ENCODE data around the gene AGAP2.
"Not testable (repeated sequence)": the region's sequence is repeated elsewhere in the genome, so short reads cannot be mapped to it uniquely, and the experiment has no call there.

The AGAP2 gene

GRCh38 chr12:57776247-57776587 is 37.7 kb upstream of the AGAP2 start:
- Histone ChIP-seq H3K36me3 (ENCODE audit: control insufficient read depth, insufficient read depth, low read length) (no peaks in the 10 kb centered on the region), H3K27me3 (replicated peaks; ENCODE audit: control insufficient read depth, insufficient read depth, low read length) (no peaks in the 10 kb centered on the region), H3K4me3 (replicated peaks; ENCODE audit: low read depth, low read length) (no peak overlapping the region)
- no peak for TF ChIP-seq CTCF (IDR thresholded peaks at IDR 0.05; ENCODE audit: insufficient read depth, low read length, poor library complexity, severe bottlenecking)
- no peak for DNase-seq (ENCODE audit: extremely low read depth, insufficient read length)

- no peak for DNase-seq (ENCODE audit: extremely low read depth, insufficient read length)
- H3K4me3 ChIP-seq (replicated peaks; ENCODE audit: low read depth, low read length): no peak overlapping the region
- peaks cover 2% of the 10 kb centered on the region; the same call in 1 of the 2 replicates for H3K36me3 ChIP-seq (ENCODE audit: control insufficient read depth, insufficient read depth, low read length)
- peak; percentile 17 for TF ChIP-seq CTCF (IDR thresholded peaks at IDR 0.05; ENCODE audit: insufficient read depth, low read length, poor library complexity, severe bottlenecking)
- no peaks in the 10 kb centered on the region for H3K27me3 ChIP-seq (replicated peaks; ENCODE audit: control insufficient read depth, insufficient read depth, low read length)
Observed at GRCh38 chr12:57775563-57776246, 37.2 kb upstream of the AGAP2 start.

- no peak for DNase-seq (ENCODE audit: extremely low read depth, insufficient read length)
- no peak overlapping the region for H3K4me3 ChIP-seq (replicated peaks; ENCODE audit: low read depth, low read length)
- peaks cover 2% of the 10 kb centered on the region; the same call in 1 of the 2 replicates for H3K36me3 ChIP-seq (ENCODE audit: control insufficient read depth, insufficient read depth, low read length)
- H3K27me3 ChIP-seq (replicated peaks; ENCODE audit: control insufficient read depth, insufficient read depth, low read length): no peaks in the 10 kb centered on the region
- TF ChIP-seq CTCF (IDR thresholded peaks at IDR 0.05; ENCODE audit: insufficient read depth, low read length, poor library complexity, severe bottlenecking): no peak
Observed at GRCh38 chr12:57775044-57775443, 36.5 kb upstream of the AGAP2 start.

- H3K36me3 ChIP-seq (ENCODE audit: control insufficient read depth, insufficient read depth, low read length); DNase-seq (ENCODE audit: extremely low read depth, insufficient read length); H3K27me3 ChIP-seq (replicated peaks; ENCODE audit: control insufficient read depth, insufficient read depth, low read length); H3K4me3 ChIP-seq (replicated peaks; ENCODE audit: low read depth, low read length): not testable (repeated sequence)
Observed at GRCh38 chr12:57774634-57775033, 36.1 kb upstream of the AGAP2 start.

DNA sequence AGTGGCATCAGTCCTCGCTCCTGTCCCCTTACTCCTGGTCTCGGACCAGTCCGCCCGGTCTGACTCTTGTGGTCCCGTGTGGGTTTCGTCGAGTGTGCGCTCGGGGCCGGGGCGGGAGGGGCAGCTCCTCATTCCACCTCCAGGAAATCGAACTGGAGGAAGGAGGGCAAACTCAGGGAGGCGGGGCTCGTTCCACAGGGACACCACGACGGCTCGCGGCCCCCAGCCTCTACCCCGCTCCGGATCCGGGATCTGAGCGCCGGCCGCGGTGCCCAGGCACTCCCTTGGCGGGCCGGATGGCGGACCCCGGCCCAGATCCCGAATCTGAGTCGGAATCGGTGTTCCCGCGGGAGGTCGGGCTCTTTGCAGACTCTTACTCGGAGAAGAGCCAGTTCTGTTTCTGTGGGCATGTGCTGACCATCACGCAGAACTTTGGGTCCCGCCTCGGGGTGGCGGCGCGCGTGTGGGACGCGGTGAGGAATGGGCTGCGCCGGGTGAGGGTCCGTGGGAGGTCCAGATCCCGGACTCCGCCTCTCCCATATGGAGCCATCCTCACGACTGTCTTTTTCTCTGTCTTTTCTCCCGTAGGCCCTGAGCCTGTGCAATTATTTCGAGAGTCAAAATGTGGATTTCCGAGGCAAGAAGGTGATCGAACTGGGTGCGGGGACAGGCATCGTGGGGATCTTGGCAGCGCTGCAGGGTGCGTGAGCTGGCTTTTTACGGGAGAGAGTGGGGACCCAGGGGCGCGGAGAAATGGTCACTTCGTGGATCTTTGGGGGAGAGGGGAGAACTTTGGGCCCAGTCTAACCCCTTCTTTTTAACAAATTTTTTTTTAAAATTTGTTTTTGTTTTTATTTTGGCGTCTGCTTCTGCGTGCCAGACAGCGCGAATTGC is 34.1 kb upstream of the AGAP2 start, which contains the start of gene EEF1AKMT3:
Gene EEF1AKMT3, plus strand, starts transcription at position 186 of the 894 bp plus-strand sequence. Its CDS starts 111 bp downstream, at position 297.
- H3K27me3 ChIP-seq (replicated peaks; ENCODE audit: control insufficient read depth, insufficient read depth, low read length): no peaks in the 10 kb centered on the region
- peaks cover 4% of the 10 kb centered on the region for H3K36me3 ChIP-seq (ENCODE audit: control insufficient read depth, insufficient read depth, low read length)
- peak within 1 kb of the TSS; percentile 78 for H3K4me3 ChIP-seq (replicated peaks; ENCODE audit: low read depth, low read length)
- no peak for TF ChIP-seq CTCF (IDR thresholded peaks at IDR 0.05; ENCODE audit: insufficient read depth, low read length, poor library complexity, severe bottlenecking)
- no peak for DNase-seq (ENCODE audit: extremely low read depth, insufficient read length)

GRCh38 chr12:57771873-57772428 is 33.4 kb upstream of the AGAP2 start, which contains the start of gene METTL1:
Gene METTL1 (minus strand): TSS chr12:57772105. CDS start chr12:57772083, 22 bp downstream.
- peak within 1 kb of the TSS; percentile 78 for H3K4me3 ChIP-seq (replicated peaks; ENCODE audit: low read depth, low read length)
- TF ChIP-seq CTCF (IDR thresholded peaks at IDR 0.05; ENCODE audit: insufficient read depth, low read length, poor library complexity, severe bottlenecking): no peak
- peaks cover 4% of the 10 kb centered on the region for H3K36me3 ChIP-seq (ENCODE audit: control insufficient read depth, insufficient read depth, low read length)
- H3K27me3 ChIP-seq (replicated peaks; ENCODE audit: control insufficient read depth, insufficient read depth, low read length): no peaks in the 10 kb centered on the region
- peak; percentile 93 for DNase-seq (ENCODE audit: extremely low read depth, insufficient read length)

Measured in GM06990 (cell line).